ENCODE data around the gene PHKB. TPM values are rescaled to one million over a fixed set of nuclear protein-coding genes. Genes with fewer than 3 reads are reported as not detected.
"Not testable (repeated sequence)": the region's sequence is repeated elsewhere in the genome, so short reads cannot be mapped to it uniquely, and the experiment has no call there.

Gene PHKB
- total RNA-seq, 1 donor from 2014 or later: 44.5 TPM

DNA sequence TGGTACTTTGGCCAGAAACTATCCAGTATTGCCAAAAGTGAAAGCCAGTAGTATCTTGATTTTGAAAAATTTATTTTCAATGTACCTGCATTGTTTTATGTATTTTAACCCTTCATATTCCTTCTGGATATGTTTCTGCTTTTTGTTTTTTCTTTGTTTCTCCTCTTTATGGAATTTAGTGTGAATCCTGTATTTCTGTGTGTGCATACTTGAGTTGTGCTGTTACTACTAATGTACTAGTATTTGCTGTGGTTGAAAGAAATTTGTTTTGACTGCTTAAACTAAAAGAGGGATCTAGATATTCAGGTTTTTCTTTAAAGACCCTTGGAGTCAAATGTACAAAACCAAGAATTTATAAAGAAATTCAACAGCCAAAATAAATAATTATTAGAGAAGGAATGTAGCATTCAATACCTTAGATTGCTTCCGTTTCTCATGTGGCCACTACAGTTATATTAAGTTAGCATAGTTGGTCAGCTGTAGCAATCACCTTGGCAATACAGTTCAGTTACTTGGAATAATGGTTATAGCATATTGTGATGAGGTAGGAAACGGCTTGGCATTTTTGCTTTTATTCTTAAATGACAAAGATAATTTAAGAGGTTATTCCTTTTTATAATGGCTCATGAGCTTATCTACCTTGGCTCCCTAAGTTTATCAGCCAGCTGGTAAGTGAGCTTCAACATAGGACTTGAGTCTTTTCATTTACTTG is 4.9 kb downstream of the PHKB start:
- Histone ChIP-seq H3K4me3 (ENCODE audit: low read depth, low read length) (no peak overlapping the region), H3K27me3 (ENCODE audit: control insufficient read depth, insufficient read depth, low read length) (no peaks in the 10 kb centered on the region), H3K36me3 (ENCODE audit: control insufficient read depth, insufficient read depth, low read length) (no peaks in the 10 kb centered on the region)
- TF ChIP-seq, protein P1, sequence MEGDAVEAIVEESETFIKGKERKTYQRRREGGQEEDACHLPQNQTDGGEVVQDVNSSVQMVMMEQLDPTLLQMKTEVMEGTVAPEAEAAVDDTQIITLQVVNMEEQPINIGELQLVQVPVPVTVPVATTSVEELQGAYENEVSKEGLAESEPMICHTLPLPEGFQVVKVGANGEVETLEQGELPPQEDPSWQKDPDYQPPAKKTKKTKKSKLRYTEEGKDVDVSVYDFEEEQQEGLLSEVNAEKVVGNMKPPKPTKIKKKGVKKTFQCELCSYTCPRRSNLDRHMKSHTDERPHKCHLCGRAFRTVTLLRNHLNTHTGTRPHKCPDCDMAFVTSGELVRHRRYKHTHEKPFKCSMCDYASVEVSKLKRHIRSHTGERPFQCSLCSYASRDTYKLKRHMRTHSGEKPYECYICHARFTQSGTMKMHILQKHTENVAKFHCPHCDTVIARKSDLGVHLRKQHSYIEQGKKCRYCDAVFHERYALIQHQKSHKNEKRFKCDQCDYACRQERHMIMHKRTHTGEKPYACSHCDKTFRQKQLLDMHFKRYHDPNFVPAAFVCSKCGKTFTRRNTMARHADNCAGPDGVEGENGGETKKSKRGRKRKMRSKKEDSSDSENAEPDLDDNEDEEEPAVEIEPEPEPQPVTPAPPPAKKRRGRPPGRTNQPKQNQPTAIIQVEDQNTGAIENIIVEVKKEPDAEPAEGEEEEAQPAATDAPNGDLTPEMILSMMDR (IDR thresholded peaks at IDR 0.05; ENCODE audit: insufficient read depth, low read length, severe bottlenecking): no peak
- FAIRE-seq: no peak
- DNase-seq (ENCODE audit: low read depth): no peak

DNA sequence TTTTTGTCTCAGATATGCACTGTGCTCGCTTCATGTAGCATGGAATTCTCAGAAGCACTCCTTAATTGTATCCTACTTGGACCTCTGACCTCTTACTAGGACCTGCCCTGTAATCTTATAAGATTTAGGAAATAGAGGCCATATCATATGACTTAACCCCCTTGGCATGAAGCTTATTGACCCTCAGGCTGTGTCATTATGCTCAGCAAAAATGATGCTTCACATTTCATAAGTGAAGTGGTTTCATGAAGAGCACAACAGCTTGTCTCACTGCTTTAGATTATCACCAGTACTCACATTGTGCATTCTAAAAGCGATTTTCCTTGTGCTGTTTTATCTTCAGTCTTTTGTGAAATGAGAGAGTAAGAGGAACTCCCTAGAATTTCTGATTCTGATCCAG is 6.4 kb downstream of the PHKB start:
- Histone ChIP-seq H3K4me3 (ENCODE audit: low read depth, low read length) (no peak overlapping the region), H3K36me3 (ENCODE audit: control insufficient read depth, insufficient read depth, low read length) (no peaks in the 10 kb centered on the region), H3K27me3 (ENCODE audit: control insufficient read depth, insufficient read depth, low read length) (no peaks in the 10 kb centered on the region)
- DNase-seq (ENCODE audit: low read depth) (peak; percentile 43), FAIRE-seq (no peak)
- TF ChIP-seq, protein P1 (IDR thresholded peaks at IDR 0.05; ENCODE audit: insufficient read depth, low read length, severe bottlenecking): no peak

DNA sequence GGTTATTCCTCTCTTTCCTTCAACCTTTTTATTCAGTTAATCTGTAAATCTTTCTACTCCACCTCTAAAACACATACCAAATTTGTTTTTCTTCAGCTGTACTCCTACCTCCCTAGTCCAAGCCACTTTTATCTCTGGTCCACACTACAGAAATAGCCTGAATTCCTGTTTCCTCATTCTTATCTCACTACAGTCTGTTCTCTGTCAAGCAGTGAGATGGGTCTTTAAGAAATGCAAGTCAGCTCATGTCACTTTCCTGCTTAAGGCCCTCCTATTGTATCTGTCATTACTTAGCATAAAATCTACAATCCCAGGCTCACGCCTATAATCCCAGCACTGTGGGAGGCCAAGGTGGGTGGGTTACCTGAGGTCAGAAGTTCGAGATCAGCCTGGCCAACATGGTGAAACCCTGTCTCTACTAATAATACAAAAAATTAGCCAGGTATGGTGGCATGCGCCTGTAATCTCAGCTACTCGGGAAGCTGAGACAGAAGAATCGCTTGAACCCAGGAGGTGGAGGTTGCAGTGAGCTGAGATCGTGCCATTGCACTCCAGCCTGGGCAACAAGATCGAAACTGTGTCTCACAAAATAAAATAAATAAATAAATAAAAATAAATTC is 7.0 kb downstream of the PHKB start:
- H3K36me3 ChIP-seq (ENCODE audit: control insufficient read depth, insufficient read depth, low read length); H3K4me3 ChIP-seq (ENCODE audit: low read depth, low read length); H3K27me3 ChIP-seq (ENCODE audit: control insufficient read depth, insufficient read depth, low read length); FAIRE-seq: not testable (repeated sequence)
- DNase-seq (ENCODE audit: low read depth): peak; percentile 51

DNA sequence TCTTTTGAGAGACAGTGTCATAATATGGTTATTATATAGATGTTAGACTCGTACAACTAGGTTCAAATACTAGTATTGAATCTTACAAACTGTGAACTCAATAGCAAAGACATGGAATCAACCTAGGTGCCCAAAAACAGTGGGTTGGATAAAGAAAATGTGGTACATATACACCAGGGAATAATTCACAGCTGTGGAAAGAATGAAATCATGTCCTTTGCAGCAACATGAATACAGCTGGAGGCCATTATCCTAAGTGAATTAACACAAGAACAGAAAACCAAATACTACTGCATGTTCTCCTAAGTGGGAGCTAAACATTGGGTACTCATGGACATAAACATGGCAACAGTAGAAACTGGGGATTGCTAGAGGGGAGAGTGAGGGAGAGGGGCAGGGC is 8.1 kb downstream of the PHKB start:
- TF ChIP-seq, protein P1 (IDR thresholded peaks at IDR 0.05; ENCODE audit: insufficient read depth, low read length, severe bottlenecking): no peak
- no peak for DNase-seq (ENCODE audit: low read depth)

DNA sequence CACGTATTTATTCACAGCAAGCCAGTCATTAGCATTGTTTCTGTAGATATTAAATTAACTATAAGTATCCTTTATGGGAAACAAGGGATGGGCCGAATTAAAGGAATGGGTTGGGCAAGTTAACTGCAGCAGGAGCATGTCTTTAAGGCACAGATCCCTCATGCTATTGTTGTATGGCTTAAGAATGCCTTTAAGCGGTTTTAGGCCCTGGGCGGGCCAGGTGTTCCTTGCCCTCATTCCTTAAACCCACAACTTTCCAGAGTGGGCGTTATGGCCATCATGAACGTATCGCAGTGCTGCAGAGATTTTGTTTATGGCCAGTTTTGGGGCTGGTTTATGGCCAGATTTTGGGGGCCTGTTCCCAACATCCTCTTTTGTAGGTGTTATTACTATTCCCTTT is 9.1 kb downstream of the PHKB start:
- H3K4me3 ChIP-seq (ENCODE audit: low read depth, low read length): no peak overlapping the region
- FAIRE-seq (no peak), DNase-seq (ENCODE audit: low read depth) (no peak)
- H3K36me3 ChIP-seq (ENCODE audit: control insufficient read depth, insufficient read depth, low read length): no peaks in the 10 kb centered on the region
- H3K27me3 ChIP-seq (ENCODE audit: control insufficient read depth, insufficient read depth, low read length): no peaks in the 10 kb centered on the region
- TF ChIP-seq, protein P1 (IDR thresholded peaks at IDR 0.05; ENCODE audit: insufficient read depth, low read length, severe bottlenecking): no peak

More for the DNA sequence above, 8.1 kb downstream of the PHKB start:
- Histone ChIP-seq H3K36me3 (ENCODE audit: control insufficient read depth, insufficient read depth, low read length) (no peaks in the 10 kb centered on the region), H3K4me3 (ENCODE audit: low read depth, low read length) (no peak overlapping the region), H3K27me3 (ENCODE audit: control insufficient read depth, insufficient read depth, low read length) (no peaks in the 10 kb centered on the region)
- no peak for FAIRE-seq

DNA sequence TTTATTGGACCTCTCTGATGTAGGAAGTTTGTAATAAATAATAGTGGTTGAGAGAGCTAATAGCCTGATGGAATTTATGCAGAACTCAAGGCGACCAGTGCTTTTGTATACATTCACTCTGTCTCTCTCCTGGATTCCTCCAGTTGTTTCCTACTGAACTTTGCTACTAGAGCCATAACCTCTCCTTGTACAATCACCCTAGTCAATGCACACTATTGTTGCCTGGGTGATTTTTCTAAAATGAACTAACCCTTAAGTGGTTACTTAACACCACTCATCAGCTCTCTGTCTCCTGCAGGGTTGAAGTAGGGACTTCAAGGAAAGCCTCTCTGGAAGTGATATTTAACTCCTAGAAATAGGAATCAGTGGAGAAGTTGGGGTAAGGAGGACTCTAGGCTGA is 9.7 kb downstream of the PHKB start:
- FAIRE-seq: no peak
- TF ChIP-seq, protein P1 (IDR thresholded peaks at IDR 0.05; ENCODE audit: insufficient read depth, low read length, severe bottlenecking): no peak
- Histone ChIP-seq H3K4me3 (ENCODE audit: low read depth, low read length) (no peak overlapping the region), H3K27me3 (ENCODE audit: control insufficient read depth, insufficient read depth, low read length) (no peaks in the 10 kb centered on the region), H3K36me3 (ENCODE audit: control insufficient read depth, insufficient read depth, low read length) (no peaks in the 10 kb centered on the region)
- DNase-seq (ENCODE audit: low read depth): no peak

DNA sequence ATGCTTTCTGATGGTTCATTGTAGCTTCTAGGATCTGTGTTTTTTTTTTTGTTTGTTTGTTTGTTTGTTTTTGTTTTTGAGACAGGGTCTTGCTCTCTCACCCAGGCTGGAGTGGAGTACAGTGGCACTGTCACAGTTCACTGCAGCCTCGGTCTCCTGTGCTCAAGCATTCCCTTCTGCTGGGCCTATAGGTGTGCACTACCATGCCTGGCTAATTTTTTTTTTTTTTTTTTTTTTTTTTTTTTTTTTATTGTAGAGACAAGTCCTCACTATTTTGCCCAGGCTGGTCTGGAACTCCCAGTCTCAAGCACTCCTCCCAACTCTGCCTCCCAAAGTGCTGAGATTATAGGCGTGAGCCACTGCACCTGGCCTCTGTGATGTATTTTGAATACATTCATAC is 11.9 kb downstream of the PHKB start:
- not testable (repeated sequence) for FAIRE-seq; H3K36me3 ChIP-seq (ENCODE audit: control insufficient read depth, insufficient read depth, low read length)

More for the DNA sequence above, 11.9 kb downstream of the PHKB start:
- H3K27me3 ChIP-seq (ENCODE audit: control insufficient read depth, insufficient read depth, low read length); DNase-seq (ENCODE audit: low read depth); H3K4me3 ChIP-seq (ENCODE audit: low read depth, low read length): not testable (repeated sequence)
